Measurements from ENCODE around the gene PRKCB. TPM values are rescaled to one million over a fixed set of nuclear protein-coding genes. Genes with fewer than 3 reads are reported as not detected.

The PRKCB gene
- total RNA-seq (1 to 10 TPM in 5 of 7 donors, under 1 TPM in 2; 0.48 to 5.0 (median 1.2) TPM), polyA plus RNA-seq (1 to 10 TPM in 1 of 2 donors, under 1 TPM in 1; 0.38 to 3.3 TPM)
- long read RNA-seq, donor 1, full-length matches to known transcripts, result 1 of 2 reads
- long read RNA-seq, donor 1, partial matches to known transcripts, result 1 of 2 reads
- long read RNA-seq, donor 1, other reads (novel, unspliced or antisense), result 0 of 2 reads
- long read RNA-seq, donor 2, full-length matches to known transcripts, result 2 of 2 reads
- long read RNA-seq, donor 2, partial matches to known transcripts, result 0 of 2 reads
- long read RNA-seq, donor 2, other reads (novel, unspliced or antisense), result 0 of 2 reads
- long read RNA-seq, donor 3, full-length matches to known transcripts, result 9 of 10 reads
- long read RNA-seq, donor 3, partial matches to known transcripts, result 1 of 10 reads
- long read RNA-seq, donor 3, other reads (novel, unspliced or antisense), result 0 of 10 reads

DNA sequence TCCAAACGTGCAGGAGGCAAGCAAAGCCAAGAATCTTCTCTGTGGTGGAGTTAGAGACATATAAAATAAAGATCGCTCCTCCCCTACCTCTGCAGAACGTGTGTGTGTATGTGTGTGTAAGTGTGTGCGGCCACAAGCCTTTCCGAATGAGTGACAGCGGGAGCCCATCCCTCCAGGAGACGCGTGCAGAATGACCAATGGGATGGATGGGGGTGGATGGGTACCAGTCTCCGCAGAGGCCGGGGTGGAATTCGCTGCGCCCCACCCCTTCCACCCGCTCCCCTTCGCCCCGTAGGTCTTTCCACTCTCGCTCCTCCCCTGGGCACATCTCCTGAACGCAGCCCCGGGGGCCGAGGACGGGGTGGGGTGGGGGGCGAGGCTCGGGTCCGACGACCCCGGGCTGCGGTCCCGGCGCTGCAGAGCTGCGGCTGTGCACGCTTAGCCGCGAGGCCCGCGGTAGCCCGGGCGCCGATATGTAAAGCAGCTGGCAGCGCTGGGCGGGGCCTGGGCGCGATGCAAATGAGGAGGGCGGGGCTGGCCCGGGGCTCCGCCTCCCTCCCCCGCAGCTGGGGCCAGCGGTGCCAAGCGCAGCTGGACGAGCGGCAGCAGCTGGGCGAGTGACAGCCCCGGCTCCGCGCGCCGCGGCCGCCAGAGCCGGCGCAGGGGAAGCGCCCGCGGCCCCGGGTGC is at the start of gene PRKCB:
TSS of gene PRKCB (plus strand) at position 594 of the 688 bp plus-strand sequence.
- intact Hi-C loops (cut with DNase I), result no loop called here
- Histone ChIP-seq H3K9me3 (no peaks in the 10 kb centered on the region), H3K27me3 (no peaks in the 10 kb centered on the region), H3K27ac (no peak within 1 kb of the TSS), H3K4me1 (ENCODE audit: insufficient read depth) (no peaks in the 10 kb centered on the region), H3K36me3 (no peaks in the 10 kb centered on the region), H3K4me3 (peak within 1 kb of the TSS; percentile 32)
- 1 to 2% (median 1%) methylated on average over 27 to 63 of the region's 63 CpGs for WGBS, 3 donors
- TF ChIP-seq, protein P1, sequence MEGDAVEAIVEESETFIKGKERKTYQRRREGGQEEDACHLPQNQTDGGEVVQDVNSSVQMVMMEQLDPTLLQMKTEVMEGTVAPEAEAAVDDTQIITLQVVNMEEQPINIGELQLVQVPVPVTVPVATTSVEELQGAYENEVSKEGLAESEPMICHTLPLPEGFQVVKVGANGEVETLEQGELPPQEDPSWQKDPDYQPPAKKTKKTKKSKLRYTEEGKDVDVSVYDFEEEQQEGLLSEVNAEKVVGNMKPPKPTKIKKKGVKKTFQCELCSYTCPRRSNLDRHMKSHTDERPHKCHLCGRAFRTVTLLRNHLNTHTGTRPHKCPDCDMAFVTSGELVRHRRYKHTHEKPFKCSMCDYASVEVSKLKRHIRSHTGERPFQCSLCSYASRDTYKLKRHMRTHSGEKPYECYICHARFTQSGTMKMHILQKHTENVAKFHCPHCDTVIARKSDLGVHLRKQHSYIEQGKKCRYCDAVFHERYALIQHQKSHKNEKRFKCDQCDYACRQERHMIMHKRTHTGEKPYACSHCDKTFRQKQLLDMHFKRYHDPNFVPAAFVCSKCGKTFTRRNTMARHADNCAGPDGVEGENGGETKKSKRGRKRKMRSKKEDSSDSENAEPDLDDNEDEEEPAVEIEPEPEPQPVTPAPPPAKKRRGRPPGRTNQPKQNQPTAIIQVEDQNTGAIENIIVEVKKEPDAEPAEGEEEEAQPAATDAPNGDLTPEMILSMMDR (IDR thresholded peaks at IDR 0.05), result no peak
- no peak for TF ChIP-seq EP300 (IDR thresholded peaks at IDR 0.05)
- DNase-seq, result peak in 3 of 5 donors; percentile 16 to 46 (median 29)

DNA sequence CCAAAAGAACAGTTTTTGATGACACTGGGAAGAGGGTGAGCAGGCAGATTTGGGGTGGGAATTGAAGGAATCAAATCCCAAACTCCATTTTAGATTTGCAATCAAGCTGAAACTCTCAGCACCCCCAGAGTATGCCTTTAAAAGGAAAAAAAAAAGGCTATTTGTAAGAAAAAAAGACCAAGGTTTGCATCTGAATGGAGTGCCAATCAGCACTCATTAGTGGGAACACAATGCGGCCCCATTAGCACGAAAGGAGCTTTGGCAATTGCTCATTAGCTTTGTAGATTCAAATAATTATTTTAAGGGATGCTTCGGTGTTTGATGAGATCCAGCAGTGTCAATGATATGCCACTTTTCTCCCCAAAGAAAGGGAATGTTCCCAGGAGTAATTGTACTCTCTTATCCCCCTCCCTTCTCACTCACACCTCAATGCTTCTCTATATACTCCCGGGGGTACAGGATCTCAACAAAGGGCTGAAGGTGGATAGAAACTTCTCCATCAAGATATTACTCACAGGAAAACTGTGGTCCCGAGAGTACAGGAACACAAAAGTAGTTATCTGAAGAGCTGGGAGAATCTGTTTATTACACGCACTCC is 48.7 kb upstream of the PRKCB start:
- no peak overlapping the region for H3K4me3 ChIP-seq
- TF ChIP-seq, protein P1 (IDR thresholded peaks at IDR 0.05), result no peak
- no peak for TF ChIP-seq EP300 (IDR thresholded peaks at IDR 0.05)
- TF ChIP-seq POLR2A (IDR thresholded peaks at IDR 0.05), result no peak
- 15 to 17% (median 16%) methylated on average over 6 of the region's 6 CpGs for WGBS, 3 donors
- intact Hi-C loops (cut with DNase I), result no loop called here
- no peaks in the 10 kb centered on the region for H3K36me3 ChIP-seq
- no peaks in the 10 kb centered on the region for H3K4me1 ChIP-seq (ENCODE audit: insufficient read depth)
- DNase-seq, result no peak
- H3K27me3 ChIP-seq, result no peaks in the 10 kb centered on the region
- H3K9me3 ChIP-seq, result no peaks in the 10 kb centered on the region
- H3K27ac ChIP-seq, result no peak overlapping the region

DNA sequence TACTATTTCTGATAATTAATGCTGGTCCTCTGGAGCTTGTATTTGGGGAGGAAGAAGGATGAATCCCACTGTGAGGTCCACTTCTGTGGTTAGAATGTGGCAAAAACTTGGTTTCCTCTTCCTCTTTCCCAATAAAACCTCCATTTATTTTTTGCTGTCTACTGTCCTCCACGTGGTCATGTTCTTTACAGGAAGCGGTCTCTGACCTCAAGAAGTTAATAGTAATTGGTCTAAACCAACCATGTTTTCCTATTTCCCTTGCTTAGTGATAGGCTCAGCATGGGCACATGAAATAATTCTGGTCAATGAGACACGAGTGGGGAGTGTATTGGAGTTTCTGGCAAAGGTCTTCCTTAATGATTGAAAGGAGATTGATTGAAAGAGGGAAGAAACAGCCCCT is 47.1 kb upstream of the PRKCB start:
- no peak overlapping the region for H3K4me3 ChIP-seq
- H3K27me3 ChIP-seq, result no peaks in the 10 kb centered on the region
- 55 to 63% (median 63%) methylated on average over 3 of the region's 3 CpGs for WGBS, 3 donors
- intact Hi-C loops (cut with DNase I), result no loop called here
- H3K4me1 ChIP-seq (ENCODE audit: insufficient read depth), result no peaks in the 10 kb centered on the region
- no peak for DNase-seq
- no peaks in the 10 kb centered on the region for H3K9me3 ChIP-seq
- H3K27ac ChIP-seq, result no peak overlapping the region
- TF ChIP-seq, protein P1 (IDR thresholded peaks at IDR 0.05), result no peak
- TF ChIP-seq POLR2A (IDR thresholded peaks at IDR 0.05), result no peak
- no peak for TF ChIP-seq EP300 (IDR thresholded peaks at IDR 0.05)
- no peaks in the 10 kb centered on the region for H3K36me3 ChIP-seq

DNA sequence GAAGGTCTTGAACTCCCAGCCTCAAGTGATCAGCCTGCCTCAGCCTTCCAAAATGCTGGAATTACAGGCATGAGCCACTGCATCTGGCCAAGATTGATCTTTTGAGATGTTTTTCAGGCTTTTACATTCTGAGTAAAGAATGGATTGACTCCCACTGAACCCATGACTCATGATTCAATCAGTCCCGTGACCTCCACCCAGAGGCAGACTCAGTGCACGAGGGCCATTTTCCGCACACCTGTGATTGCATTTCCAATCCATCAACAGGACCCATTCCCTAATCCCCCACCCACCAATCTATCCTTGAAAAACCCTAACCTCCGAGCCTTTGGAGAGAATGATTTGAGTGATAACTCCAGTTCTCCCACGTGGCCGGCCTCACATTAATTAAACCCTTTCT is 40.4 kb upstream of the PRKCB start:
- no peak overlapping the region for H3K4me3 ChIP-seq
- H3K9me3 ChIP-seq, result no peaks in the 10 kb centered on the region
- TF ChIP-seq, protein P1 (IDR thresholded peaks at IDR 0.05), result no peak
- TF ChIP-seq EP300 (IDR thresholded peaks at IDR 0.05), result no peak
- no peak for TF ChIP-seq POLR2A (IDR thresholded peaks at IDR 0.05)
- 53 to 65% (median 57%) methylated on average over 6 of the region's 6 CpGs for WGBS, 3 donors
- DNase-seq, result no peak
- H3K36me3 ChIP-seq, result no peaks in the 10 kb centered on the region
- H3K4me1 ChIP-seq (ENCODE audit: insufficient read depth), result no peaks in the 10 kb centered on the region
- H3K27me3 ChIP-seq, result no peaks in the 10 kb centered on the region
- H3K27ac ChIP-seq, result no peak overlapping the region
- intact Hi-C loops (cut with DNase I), result no loop called here

All from ovary (tissue), 10 donors.